Measurements from ENCODE around the gene P4HB. TPM values are rescaled to one million over a fixed set of nuclear protein-coding genes. Genes with fewer than 3 reads are reported as not detected.

Gene P4HB
- total RNA-seq, 1 donor from 2014 or later: 678 TPM

DNA sequence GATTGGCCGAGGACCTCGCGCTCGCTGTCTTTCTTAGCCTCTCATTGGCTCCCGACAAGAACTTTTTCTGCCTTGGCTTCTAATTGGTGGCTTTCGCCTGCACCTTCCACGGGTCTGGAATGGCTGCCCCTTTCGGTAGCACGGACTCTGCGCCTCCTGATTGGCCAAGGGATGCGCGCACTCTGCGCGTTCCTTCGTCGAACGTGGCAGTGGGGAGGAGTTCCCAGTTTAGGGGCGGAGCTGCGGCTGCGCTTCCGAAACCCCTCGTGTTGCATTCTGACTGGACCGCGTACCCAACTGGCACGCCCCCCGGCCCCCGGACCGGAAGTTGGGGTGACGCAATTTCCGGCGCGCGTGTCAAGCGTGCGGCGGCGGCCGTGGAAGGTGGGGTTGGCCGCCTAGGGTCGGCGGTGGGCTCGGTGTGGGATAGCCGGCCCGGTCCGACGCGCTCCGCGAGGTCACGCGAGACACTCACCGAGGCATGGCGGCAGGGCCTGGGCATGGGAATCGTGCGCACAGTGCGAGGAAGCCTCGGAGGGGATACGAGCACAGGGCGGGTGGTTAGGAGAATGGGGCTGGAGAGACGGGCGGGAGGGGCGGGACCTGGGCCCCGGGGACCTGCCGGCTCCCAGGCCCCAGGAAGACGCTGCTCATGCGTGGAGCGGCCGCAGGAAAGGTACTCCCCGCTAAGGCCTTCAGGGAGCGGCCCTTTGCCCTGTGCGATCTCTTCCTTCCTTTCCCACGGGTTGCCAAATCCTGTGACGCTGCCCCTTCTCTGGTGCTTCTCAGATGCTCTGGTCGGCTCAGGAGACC, 627 bp upstream of the P4HB start:
- peak; percentile 99 for DNase-seq (ENCODE audit: low spot score)
- H3K9me3 Mint-ChIP-seq (ENCODE audit: unreplicated experiment): no peaks in the 10 kb centered on the region
- peaks cover 31% of the 10 kb centered on the region for H3K4me1 Mint-ChIP-seq (ENCODE audit: unreplicated experiment)
- peaks cover 25% of the 10 kb centered on the region for H3K27me3 Mint-ChIP-seq (ENCODE audit: unreplicated experiment)
- peak overlapping the region; percentile 98 for H3K27ac Mint-ChIP-seq (ENCODE audit: unreplicated experiment)
- TF ChIP-seq, protein P1, sequence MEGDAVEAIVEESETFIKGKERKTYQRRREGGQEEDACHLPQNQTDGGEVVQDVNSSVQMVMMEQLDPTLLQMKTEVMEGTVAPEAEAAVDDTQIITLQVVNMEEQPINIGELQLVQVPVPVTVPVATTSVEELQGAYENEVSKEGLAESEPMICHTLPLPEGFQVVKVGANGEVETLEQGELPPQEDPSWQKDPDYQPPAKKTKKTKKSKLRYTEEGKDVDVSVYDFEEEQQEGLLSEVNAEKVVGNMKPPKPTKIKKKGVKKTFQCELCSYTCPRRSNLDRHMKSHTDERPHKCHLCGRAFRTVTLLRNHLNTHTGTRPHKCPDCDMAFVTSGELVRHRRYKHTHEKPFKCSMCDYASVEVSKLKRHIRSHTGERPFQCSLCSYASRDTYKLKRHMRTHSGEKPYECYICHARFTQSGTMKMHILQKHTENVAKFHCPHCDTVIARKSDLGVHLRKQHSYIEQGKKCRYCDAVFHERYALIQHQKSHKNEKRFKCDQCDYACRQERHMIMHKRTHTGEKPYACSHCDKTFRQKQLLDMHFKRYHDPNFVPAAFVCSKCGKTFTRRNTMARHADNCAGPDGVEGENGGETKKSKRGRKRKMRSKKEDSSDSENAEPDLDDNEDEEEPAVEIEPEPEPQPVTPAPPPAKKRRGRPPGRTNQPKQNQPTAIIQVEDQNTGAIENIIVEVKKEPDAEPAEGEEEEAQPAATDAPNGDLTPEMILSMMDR (IDR thresholded peaks at IDR 0.05; ENCODE audit: unreplicated experiment): no peak
- H3K4me3 Mint-ChIP-seq (ENCODE audit: unreplicated experiment): peak overlapping the region; percentile 95
- peaks cover 22% of the 10 kb centered on the region for H3K36me3 Mint-ChIP-seq (ENCODE audit: low read depth, unreplicated experiment)

DNA sequence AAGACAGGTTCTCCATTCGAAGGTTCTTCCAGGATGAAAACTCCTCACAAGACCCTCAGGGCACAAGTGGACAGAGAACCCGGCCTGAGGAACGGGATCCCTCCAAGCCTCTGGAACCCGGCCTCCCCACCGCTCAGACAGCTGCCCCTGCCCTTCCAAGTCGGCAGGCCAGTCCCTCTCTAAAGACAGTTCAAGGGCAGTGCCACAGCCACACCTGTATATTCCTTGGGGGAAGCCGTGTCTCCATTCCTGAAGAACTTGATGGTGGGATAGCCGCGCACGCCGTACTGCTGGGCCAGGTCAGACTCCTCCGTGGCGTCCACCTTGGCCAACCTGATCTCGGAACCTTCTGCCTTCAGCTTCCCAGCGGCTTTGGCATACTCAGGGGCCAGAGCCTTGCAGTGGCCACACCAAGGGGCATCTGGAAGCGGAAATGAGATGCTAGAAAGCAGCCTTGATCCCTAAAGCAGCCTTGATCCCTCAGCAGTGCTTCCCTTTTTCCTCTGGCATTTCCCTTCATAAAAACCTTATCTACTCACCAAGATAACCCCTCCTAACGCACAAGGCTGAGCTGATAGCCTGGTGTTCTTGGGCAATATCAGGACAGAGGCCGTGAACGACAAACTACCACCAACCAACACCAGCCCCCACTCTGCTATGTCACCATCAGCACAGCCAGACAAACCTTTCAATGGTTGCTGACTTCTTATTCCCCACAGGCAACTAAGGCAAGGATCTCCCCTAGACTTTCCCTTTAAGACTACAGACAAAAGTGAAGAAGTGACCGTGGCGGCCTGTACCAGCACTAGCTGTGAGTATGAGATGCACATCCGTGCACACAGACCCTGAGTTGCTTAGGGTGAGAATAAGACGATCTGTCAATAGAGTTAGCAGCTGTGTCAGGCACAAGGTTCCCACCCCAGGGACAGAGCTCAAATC, 1.1 kb downstream of the P4HB start:
- H3K36me3 Mint-ChIP-seq (ENCODE audit: low read depth, unreplicated experiment): peaks cover 27% of the 10 kb centered on the region
- DNase-seq (ENCODE audit: low spot score): no peak
- TF ChIP-seq, protein P1 (IDR thresholded peaks at IDR 0.05; ENCODE audit: unreplicated experiment): no peak
- H3K27me3 Mint-ChIP-seq (ENCODE audit: unreplicated experiment): peaks cover 17% of the 10 kb centered on the region
- peaks cover 31% of the 10 kb centered on the region for H3K4me1 Mint-ChIP-seq (ENCODE audit: unreplicated experiment)
- peak overlapping the region; percentile 98 for H3K4me3 Mint-ChIP-seq (ENCODE audit: unreplicated experiment)
- peak overlapping the region; percentile 91 for H3K27ac Mint-ChIP-seq (ENCODE audit: unreplicated experiment)
- H3K9me3 Mint-ChIP-seq (ENCODE audit: unreplicated experiment): no peaks in the 10 kb centered on the region

DNA sequence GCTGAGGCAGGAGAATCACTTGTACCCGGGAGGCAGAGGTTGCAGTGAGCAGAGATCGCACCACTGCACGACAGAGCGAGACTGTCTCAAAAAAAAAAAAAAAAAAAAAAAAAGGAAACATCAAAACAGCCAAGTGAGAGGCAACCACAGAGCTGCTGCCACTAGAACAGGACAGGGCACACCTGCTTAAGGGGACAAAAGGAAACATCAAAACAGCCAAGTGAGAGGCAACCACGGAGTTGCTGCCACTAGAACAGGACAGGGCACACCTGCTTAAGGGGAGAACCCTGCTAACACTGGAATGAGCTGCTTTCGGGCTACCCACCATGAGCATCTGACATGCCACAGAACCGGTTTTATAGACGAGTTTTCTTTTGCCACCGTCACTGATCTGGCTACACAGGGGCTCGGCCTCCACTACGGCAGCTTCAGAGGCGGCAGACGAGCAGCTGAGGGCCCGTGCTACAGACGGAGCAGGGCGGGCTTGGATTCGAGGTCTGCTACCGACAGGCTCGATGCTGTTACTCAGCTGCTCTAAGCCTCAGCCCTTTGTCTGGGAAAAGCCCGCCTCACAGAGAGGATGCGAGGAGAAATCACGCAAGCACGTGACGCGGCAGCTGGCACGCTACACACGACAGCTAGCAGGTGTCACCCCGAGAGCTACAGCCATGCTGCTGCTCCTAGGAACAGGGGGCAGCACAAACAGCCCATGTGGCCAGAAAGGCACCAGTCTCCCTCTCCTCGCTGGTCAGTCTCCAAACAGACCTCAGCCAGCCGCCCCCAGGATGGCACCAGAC, 2.0 kb downstream of the P4HB start:
- Mint-ChIP-seq H3K4me1 (ENCODE audit: unreplicated experiment) (peaks cover 27% of the 10 kb centered on the region), H3K27me3 (ENCODE audit: unreplicated experiment) (peaks cover 14% of the 10 kb centered on the region), H3K36me3 (ENCODE audit: low read depth, unreplicated experiment) (peaks cover 23% of the 10 kb centered on the region), H3K4me3 (ENCODE audit: unreplicated experiment) (peak overlapping the region; percentile 98), H3K9me3 (ENCODE audit: unreplicated experiment) (no peaks in the 10 kb centered on the region), H3K27ac (ENCODE audit: unreplicated experiment) (peak overlapping the region; percentile 61)
- TF ChIP-seq, protein P1 (IDR thresholded peaks at IDR 0.05; ENCODE audit: unreplicated experiment): no peak
- no peak for DNase-seq (ENCODE audit: low spot score)

DNA sequence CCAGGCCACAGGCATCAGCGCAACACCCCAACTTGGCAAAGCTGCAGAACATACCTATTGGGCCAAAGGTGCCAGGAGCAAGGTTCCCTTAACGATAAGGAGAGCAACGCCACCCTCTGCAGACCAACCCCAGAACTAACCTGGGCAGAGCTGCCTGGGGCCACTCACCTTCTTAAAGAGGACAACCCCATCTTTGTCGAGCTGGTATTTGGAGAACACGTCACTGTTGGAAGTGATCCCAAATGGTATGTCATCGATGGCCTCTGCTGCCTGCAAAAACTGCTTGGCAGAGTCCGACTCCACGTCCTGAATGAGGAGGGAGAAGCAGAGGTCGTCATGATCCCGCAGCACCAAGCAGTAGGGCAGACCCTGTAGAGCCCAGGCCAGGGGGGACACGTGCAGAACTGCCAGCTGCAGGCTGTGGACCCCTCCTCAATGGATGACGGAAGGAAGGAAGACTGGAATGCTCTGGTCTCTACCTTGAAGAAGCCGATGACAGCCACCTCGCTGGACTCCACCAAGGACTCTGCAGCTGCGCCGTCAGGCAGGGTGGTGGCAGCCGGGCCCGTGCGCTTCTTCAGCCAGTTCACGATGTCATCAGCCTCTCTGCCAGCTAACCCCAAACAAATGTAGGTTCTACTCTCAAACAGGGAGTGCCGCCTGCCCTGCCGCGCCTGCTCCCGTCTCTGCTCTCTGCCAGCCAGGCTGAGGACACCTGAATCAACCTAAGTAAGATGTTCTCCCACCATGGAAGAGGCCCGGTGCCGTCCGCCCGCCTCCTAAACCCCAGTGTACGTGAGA, 5.2 kb downstream of the P4HB start:
- Mint-ChIP-seq H3K27me3 (ENCODE audit: unreplicated experiment) (peaks cover 12% of the 10 kb centered on the region), H3K9me3 (ENCODE audit: unreplicated experiment) (no peaks in the 10 kb centered on the region), H3K4me3 (ENCODE audit: unreplicated experiment) (peak overlapping the region; percentile 42), H3K4me1 (ENCODE audit: unreplicated experiment) (peaks cover 19% of the 10 kb centered on the region), H3K36me3 (ENCODE audit: low read depth, unreplicated experiment) (peaks cover 28% of the 10 kb centered on the region), H3K27ac (ENCODE audit: unreplicated experiment) (no peak overlapping the region)
- DNase-seq (ENCODE audit: low spot score): no peak
- TF ChIP-seq, protein P1 (IDR thresholded peaks at IDR 0.05; ENCODE audit: unreplicated experiment): no peak
